Testis (tissue), 5 donors: ENCODE measurements around the gene MFAP3. TPM values are rescaled to one million over a fixed set of nuclear protein-coding genes. Genes with fewer than 3 reads are reported as not detected.

Experiments
- DNase-seq: peaks from one replicate; pipeline ENCODE4 v3.0.0-alpha.2; 2019
- H3K27ac ChIP-seq, 2 donors: fragments of 200-600 bp; sonication (generic); one replicate each; pipeline ENCODE4 v1.5.1; 2019
- H3K27me3 ChIP-seq: fragments of 200-600 bp; sonication (generic); one replicate; pipeline ENCODE4 v1.5.1; 2019
- H3K36me3 ChIP-seq: fragments of 200-600 bp; sonication (generic); one replicate; pipeline ENCODE4 v1.5.1; 2017; ENCODE audit warnings: low read depth; ENCODE audit errors: missing control alignments
- H3K4me1 ChIP-seq: fragments of 200-600 bp; sonication (generic); one replicate; pipeline ENCODE4 v1.5.1; 2019
- H3K4me3 ChIP-seq, 2 donors: fragments of 200-600 bp; sonication (generic); one replicate each; pipeline ENCODE4 v1.5.1; 2017 to 2019
- H3K9me3 ChIP-seq: fragments of 200-600 bp; sonication (generic); one replicate; pipeline ENCODE4 v1.5.1; 2017
- POLR2A ChIP-seq: fragments of 450-650 bp; IDR thresholded peaks from one replicate; pipeline ENCODE4 v1.6.1; 2017; ENCODE audit warnings: antibody characterized with exemption, mild to moderate bottlenecking, moderate library complexity
- WGBS, 2 donors: methylation state at CpG; one replicate each; pipeline ENCODE4 v1.1.5; 2018; 5-methylcytosine and 5-hydroxymethylcytosine counted together
- intact Hi-C: fragments of 100-400 bp; cut with DNase I; formaldehyde crosslinking; loops from one replicate; pipeline ENCODE4 v1.15.1; 2023; ENCODE audit warnings: low total_unique reads
- long read RNA-seq, 2 donors: transcript quantifications; one replicate each; lab custom pipeline, GENCODE V29; 2026
- polyA plus RNA-seq: library from polyadenylated mRNA; stranded (reverse); fragments of 350-450 nt; fragmentation: Illumina TruSeq; extraction: RNeasy Lipid Tissue Mini Kit (QIAGEN cat#74804); gene quantifications from one replicate; pipeline ENCODE4 v1.2.3, GENCODE V29; 2014; ENCODE audit warnings: low read depth, low replicate concordance; ENCODE audit not compliant: insufficient read depth
- total RNA-seq, 2 donors: library from RNA; depleted of rRNA; stranded (reverse); fragments of >200 nt; gene quantifications; one replicate each; pipeline ENCODE4 v1.2.3, GENCODE V29; 2016
- TF ChIP-seq, protein P1 (sequence below), 3 experiments: fragments of 450-650 bp in 2 of 3; fragments of 200-600 bp in 1 of 3; sonication (generic) in 1 of 3; IDR thresholded peaks; one replicate each; pipeline ENCODE4 v1.5.1; 2016 to 2019; ENCODE audit warnings: antibody characterized with exemption in 3 of 3, mild to moderate bottlenecking in 2 of 3, moderate library complexity in 1 of 3

Gene MFAP3
- total RNA-seq (10 to 100 TPM; 30.0 to 31.5 TPM), polyA plus RNA-seq (18.5 TPM)
- long read RNA-seq, donor 1, transcript MFAP3-212 (3 exons, 643 nt), result major isoform, 8 of 8 reads
- long read RNA-seq, donor 1, partial matches to known transcripts, result 0 of 8 reads
- long read RNA-seq, donor 1, other reads (novel, unspliced or antisense), result 0 of 8 reads
- long read RNA-seq, donor 2, partial matches to known transcripts, result 0 of 3 reads
- long read RNA-seq, donor 2, other reads (novel, unspliced or antisense), result 0 of 3 reads

- H3K4me1 ChIP-seq, result peaks cover 9% of the 10 kb centered on the region
- H3K27me3 ChIP-seq, result no peaks in the 10 kb centered on the region
- TF ChIP-seq, protein P1, sequence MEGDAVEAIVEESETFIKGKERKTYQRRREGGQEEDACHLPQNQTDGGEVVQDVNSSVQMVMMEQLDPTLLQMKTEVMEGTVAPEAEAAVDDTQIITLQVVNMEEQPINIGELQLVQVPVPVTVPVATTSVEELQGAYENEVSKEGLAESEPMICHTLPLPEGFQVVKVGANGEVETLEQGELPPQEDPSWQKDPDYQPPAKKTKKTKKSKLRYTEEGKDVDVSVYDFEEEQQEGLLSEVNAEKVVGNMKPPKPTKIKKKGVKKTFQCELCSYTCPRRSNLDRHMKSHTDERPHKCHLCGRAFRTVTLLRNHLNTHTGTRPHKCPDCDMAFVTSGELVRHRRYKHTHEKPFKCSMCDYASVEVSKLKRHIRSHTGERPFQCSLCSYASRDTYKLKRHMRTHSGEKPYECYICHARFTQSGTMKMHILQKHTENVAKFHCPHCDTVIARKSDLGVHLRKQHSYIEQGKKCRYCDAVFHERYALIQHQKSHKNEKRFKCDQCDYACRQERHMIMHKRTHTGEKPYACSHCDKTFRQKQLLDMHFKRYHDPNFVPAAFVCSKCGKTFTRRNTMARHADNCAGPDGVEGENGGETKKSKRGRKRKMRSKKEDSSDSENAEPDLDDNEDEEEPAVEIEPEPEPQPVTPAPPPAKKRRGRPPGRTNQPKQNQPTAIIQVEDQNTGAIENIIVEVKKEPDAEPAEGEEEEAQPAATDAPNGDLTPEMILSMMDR (IDR thresholded peaks at IDR 0.05), result no peak
- TF ChIP-seq POLR2A, result no peak
Measured at GRCh38 chr5:154038707-154039457, at the start of gene MFAP3, which contains the start of gene FAM114A2. Gene MFAP3 (plus strand): TSS chr5:154038967. CDS start chr5:154049723, 10,756 bp downstream. Gene FAM114A2 (minus strand): TSS chr5:154038910. CDS start chr5:154034953, 3,957 bp downstream.

GRCh38 chr5:153991168-153991567 is 47.6 kb upstream of the MFAP3 start:
- TF ChIP-seq, protein P1 (IDR thresholded peaks at IDR 0.05), result no peak
- no peak for TF ChIP-seq POLR2A
- H3K27ac ChIP-seq, result no peak overlapping the region
- H3K4me3 ChIP-seq, result no peak overlapping the region

More at GRCh38 chr5:154038707-154039457, at the start of gene MFAP3, which contains the start of gene FAM114A2:
- no peaks in the 10 kb centered on the region for H3K9me3 ChIP-seq
- 0% methylated on average over 12 to 51 of the region's 51 CpGs for WGBS, 2 donors
- peak within 1 kb of the TSS; percentile 81 to 83 for H3K4me3 ChIP-seq
- peak within 1 kb of the TSS; percentile 63 to 82 for H3K27ac ChIP-seq
- peak; percentile 94 for DNase-seq
- H3K36me3 ChIP-seq, result no peaks in the 10 kb centered on the region
- intact Hi-C loops, result no loop called here

GRCh38 chr5:153998010-153998409 is 40.8 kb upstream of the MFAP3 start:
- Histone ChIP-seq H3K9me3 (no peaks in the 10 kb centered on the region), H3K27ac (no peak overlapping the region), H3K36me3 (no peaks in the 10 kb centered on the region), H3K4me1 (no peaks in the 10 kb centered on the region), H3K27me3 (no peaks in the 10 kb centered on the region), H3K4me3 (no peak overlapping the region)
- intact Hi-C loops, result no loop called here
- TF ChIP-seq POLR2A, result no peak
- TF ChIP-seq, protein P1 (IDR thresholded peaks at IDR 0.05), result no peak
- DNase-seq, result no peak
- 74 to 90% methylated on average over 1 of the region's 1 CpG for WGBS, 2 donors

More at GRCh38 chr5:153991168-153991567, 47.6 kb upstream of the MFAP3 start:
- H3K9me3 ChIP-seq, result no peaks in the 10 kb centered on the region
- DNase-seq, result no peak
- no peaks in the 10 kb centered on the region for H3K4me1 ChIP-seq
- no peaks in the 10 kb centered on the region for H3K36me3 ChIP-seq
- no peaks in the 10 kb centered on the region for H3K27me3 ChIP-seq
- intact Hi-C loops, result no loop called here

DNA sequence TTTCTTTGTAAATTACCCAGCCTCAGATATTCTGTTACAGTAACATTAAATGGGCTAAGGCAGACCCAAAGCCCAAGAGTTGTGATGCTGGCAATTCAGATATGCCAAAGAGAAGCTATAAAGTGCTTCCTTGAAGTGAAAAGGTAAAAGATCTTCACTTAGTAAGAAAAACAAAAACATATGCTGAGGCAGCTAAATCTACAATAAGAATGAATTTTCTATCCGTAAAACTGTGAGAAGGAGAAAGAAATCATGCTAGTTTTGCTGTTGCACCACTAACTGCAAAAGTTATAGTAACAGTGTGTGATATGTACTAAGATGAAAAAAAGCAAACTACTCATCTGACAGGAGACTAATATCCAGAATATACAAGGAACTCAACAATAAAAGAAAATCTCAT is 40.0 kb upstream of the MFAP3 start:
- Histone ChIP-seq H3K27ac (no peak overlapping the region), H3K27me3 (no peaks in the 10 kb centered on the region), H3K9me3 (no peaks in the 10 kb centered on the region), H3K4me3 (no peak overlapping the region), H3K4me1 (no peaks in the 10 kb centered on the region), H3K36me3 (no peaks in the 10 kb centered on the region)
- TF ChIP-seq POLR2A, result no peak
- TF ChIP-seq, protein P1 (IDR thresholded peaks at IDR 0.05), result no peak
- no peak for DNase-seq
- intact Hi-C loops, result no loop called here
- 96 to 100% methylated on average over 1 of the region's 1 CpG for WGBS, 2 donors
